Osteocyte (in vitro differentiated cells): ENCODE measurements around the gene KRT10. TPM values are rescaled to one million over a fixed set of nuclear protein-coding genes. Genes with fewer than 3 reads are reported as not detected.

Experiments
- DNase-seq: peaks from one replicate; pipeline ENCODE4 v3.0.0; 2021; ENCODE audit warnings: mixed read lengths; ENCODE audit not compliant: unreplicated experiment; ENCODE audit errors: extremely low spot score
- H3K27ac Mint-ChIP-seq: one replicate; pipeline ENCODE4 v1.8.0; 2021; ENCODE audit warnings: mild to moderate bottlenecking, mixed read lengths; ENCODE audit not compliant: unreplicated experiment
- H3K27me3 Mint-ChIP-seq: one replicate; pipeline ENCODE4 v1.8.0; 2021; ENCODE audit warnings: mixed read lengths; ENCODE audit not compliant: unreplicated experiment
- H3K36me3 Mint-ChIP-seq: one replicate; pipeline ENCODE4 v1.8.0; 2021; ENCODE audit warnings: mixed read lengths; ENCODE audit not compliant: unreplicated experiment
- H3K4me1 Mint-ChIP-seq: one replicate; pipeline ENCODE4 v1.8.0; 2021; ENCODE audit warnings: mixed read lengths; ENCODE audit not compliant: unreplicated experiment
- H3K4me3 Mint-ChIP-seq: one replicate; pipeline ENCODE4 v1.8.0; 2021; ENCODE audit warnings: mild to moderate bottlenecking, moderate library complexity, mixed read lengths; ENCODE audit not compliant: unreplicated experiment
- H3K9me3 Mint-ChIP-seq: one replicate; pipeline ENCODE4 v1.8.0; 2021; ENCODE audit warnings: mixed read lengths; ENCODE audit not compliant: unreplicated experiment
- CTCF ChIP-seq: fragments of 200-600 bp; sonication (generic); IDR thresholded peaks from 2 replicates; pipeline ENCODE4 v1.5.0; 2021; ENCODE audit warnings: antibody characterized with exemption, mild to moderate bottlenecking, moderate library complexity
- total RNA-seq: library from RNA; stranded (reverse); gene quantifications from 2 replicates; pipeline ENCODE4 v1.2.1, GENCODE V29; 2021

The KRT10 gene
- total RNA-seq, 1 donor from 2014 or later = 46.5 TPM

DNA sequence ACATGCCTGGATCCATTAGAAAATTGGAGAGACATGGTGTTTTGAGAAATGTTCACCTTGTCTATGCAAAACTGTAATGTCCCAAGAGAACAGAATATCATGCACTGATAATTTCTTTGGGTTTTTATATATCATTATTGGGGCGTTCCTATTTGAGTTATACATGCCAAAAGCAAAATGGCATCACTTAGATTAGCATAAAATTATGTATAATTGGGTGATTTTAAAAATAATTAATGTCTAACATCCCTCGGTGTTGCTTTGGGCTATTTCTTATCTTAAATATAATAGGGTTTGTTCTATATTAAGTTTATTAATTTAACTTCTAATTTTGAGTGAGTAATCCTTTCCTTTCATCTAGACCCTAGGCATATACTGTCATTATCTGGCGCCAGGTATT, 22.6 kb downstream of the KRT10 start, which contains the start of gene KRT28:
KRT28 (minus strand) TSS at position 101 of the 400 bp plus-strand sequence; CDS start at position 35, 66 bp downstream.
- TF ChIP-seq CTCF = no peak
- Mint-ChIP-seq H3K4me1 (peaks cover 2% of the 10 kb centered on the region), H3K4me3 (no peak within 1 kb of the TSS), H3K27ac (no peak within 1 kb of the TSS), H3K9me3 (no peaks in the 10 kb centered on the region), H3K27me3 (peaks cover 44% of the 10 kb centered on the region), H3K36me3 (no peaks in the 10 kb centered on the region)
- no peak for DNase-seq

DNA sequence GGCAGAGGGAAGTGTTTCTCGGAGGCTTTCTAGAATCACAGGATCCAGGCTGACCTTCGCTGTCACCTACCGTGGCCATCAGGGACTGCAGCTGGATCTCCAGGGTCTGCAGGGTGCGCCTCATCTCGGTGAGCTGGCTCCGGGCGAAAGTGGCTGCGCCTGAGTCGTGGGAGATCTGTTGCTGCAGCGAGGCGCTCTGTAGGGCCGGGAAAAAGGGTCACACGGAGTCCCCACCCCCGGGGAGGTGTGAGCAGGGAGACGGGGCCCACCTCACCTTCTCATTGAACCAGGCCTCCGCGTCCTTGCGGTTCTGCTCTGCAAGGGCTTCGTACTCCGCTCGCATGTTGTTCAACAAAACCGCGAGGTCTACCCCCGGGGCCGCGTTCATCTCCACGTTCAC, 25.6 kb downstream of the KRT10 start:
- Mint-ChIP-seq H3K36me3 (no peaks in the 10 kb centered on the region), H3K27ac (no peak overlapping the region), H3K27me3 (peaks cover 54% of the 10 kb centered on the region), H3K4me1 (no peaks in the 10 kb centered on the region), H3K4me3 (no peak overlapping the region), H3K9me3 (no peaks in the 10 kb centered on the region)
- DNase-seq = no peak
- TF ChIP-seq CTCF = no peak

- Mint-ChIP-seq H3K27ac (no peak overlapping the region), H3K4me3 (no peak overlapping the region), H3K36me3 (no peaks in the 10 kb centered on the region), H3K9me3 (no peaks in the 10 kb centered on the region), H3K27me3 (peaks cover 63% of the 10 kb centered on the region), H3K4me1 (no peaks in the 10 kb centered on the region)
- DNase-seq = no peak
- no peak for TF ChIP-seq CTCF
These were observed 27.3 kb downstream of the KRT10 start for GRCh38 chr17:40795019-40795667.

GRCh38 chr17:40794466-40794865, 27.9 kb downstream of the KRT10 start:
- peaks cover 63% of the 10 kb centered on the region for H3K27me3 Mint-ChIP-seq
- H3K4me1 Mint-ChIP-seq = no peaks in the 10 kb centered on the region
- H3K4me3 Mint-ChIP-seq = no peak overlapping the region
- H3K27ac Mint-ChIP-seq = no peak overlapping the region
- no peaks in the 10 kb centered on the region for H3K36me3 Mint-ChIP-seq
- H3K9me3 Mint-ChIP-seq = no peaks in the 10 kb centered on the region
- no peak for TF ChIP-seq CTCF
- DNase-seq = no peak

- H3K4me1 Mint-ChIP-seq = peaks cover under 1% of the 10 kb centered on the region
- no peak overlapping the region for H3K27ac Mint-ChIP-seq
- peaks cover 58% of the 10 kb centered on the region for H3K27me3 Mint-ChIP-seq
- DNase-seq = no peak
- no peak for TF ChIP-seq CTCF
- H3K36me3 Mint-ChIP-seq = no peaks in the 10 kb centered on the region
- H3K9me3 Mint-ChIP-seq = no peaks in the 10 kb centered on the region
- no peak overlapping the region for H3K4me3 Mint-ChIP-seq
These were observed 28.6 kb downstream of the KRT10 start for GRCh38 chr17:40793832-40794231.
